GM23248 (cell line): ENCODE data around the gene NEUROD6.

Experiments used
- EZH2 ChIP-seq: fragments of 200-600 bp; sonication (generic); IDR thresholded peaks from 2 replicates; pipeline ENCODE4 v1.6.1; 2018; ENCODE audit warnings: antibody characterized with exemption, mild to moderate bottlenecking; ENCODE audit not compliant: insufficient read depth, poor library complexity, severe bottlenecking
- EZH2phosphoT487 ChIP-seq: fragments of 200-600 bp; sonication (generic); IDR thresholded peaks from 2 replicates; pipeline ENCODE4 v1.6.1; 2018; ENCODE audit warnings: antibody characterized with exemption, moderate library complexity, mild to moderate bottlenecking, low read depth; ENCODE audit not compliant: insufficient read depth

DNA sequence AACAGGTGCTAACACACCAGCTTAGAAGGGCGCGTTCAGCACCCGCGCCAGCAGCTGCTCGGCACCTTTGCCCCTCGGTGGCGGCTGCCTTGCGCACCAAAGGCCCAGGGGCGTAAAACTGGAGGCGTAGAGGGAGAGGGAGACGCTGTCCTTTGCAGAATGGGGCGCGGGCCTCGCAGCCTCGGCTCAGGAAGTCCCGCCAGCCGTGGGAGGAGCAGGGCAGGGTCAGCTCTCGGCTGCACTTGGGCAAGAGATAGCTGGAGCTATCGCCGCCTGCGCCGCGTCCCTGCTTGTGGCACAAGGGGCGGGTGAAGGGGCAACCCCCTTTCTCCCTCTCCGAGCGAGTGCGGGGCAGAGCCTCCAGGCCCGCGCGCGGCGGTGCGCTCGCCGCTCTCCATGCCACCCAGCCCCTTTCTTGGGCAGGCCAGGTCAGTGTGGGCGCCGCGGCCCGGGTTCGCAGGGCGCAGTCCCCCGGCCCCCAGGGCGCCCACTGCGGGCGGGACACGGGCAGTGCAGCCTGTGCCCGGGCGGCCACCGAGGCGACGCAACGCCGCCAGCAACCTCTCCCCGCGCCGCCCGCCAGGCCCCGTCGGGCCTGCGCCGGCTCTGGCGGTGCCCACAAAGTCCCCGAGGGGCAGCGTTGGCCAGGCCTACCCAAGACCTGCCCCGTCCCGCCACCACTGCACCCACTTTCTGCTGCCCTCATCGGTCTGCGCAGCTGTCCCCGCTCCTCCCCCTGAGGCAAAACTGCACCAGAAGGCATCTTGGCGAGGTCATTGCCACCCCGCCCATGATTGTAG is 4.1 kb downstream of the NEUROD6 start:
- TF ChIP-seq EZH2 (no peak), EZH2phosphoT487 (no peak)
